ENCODE data around the gene DLGAP1. TPM values are rescaled to one million over a fixed set of nuclear protein-coding genes. Genes with fewer than 3 reads are reported as not detected.

Gene DLGAP1
- total and polyA plus RNA-seq, 2 experiments from 2014 or later, result 17.0 to 48.5 TPM

- Mint-ChIP-seq H3K4me3 (no peak overlapping the region), H3K27ac (no peak overlapping the region), H3K27me3 (ENCODE audit: insufficient read depth, low read depth, poor library complexity) (no peaks in the 10 kb centered on the region), H3K9me3 (no peaks in the 10 kb centered on the region), H3K36me3 (ENCODE audit: low read depth) (no peaks in the 10 kb centered on the region), H3K4me1 (peaks cover 16% of the 10 kb centered on the region; the same call in 2 of the 3 replicates)
- Histone ChIP-seq H3K9me2 (ENCODE audit: insufficient read depth) (no peaks in the 10 kb centered on the region), H3K79me2 (replicated peaks; ENCODE audit: insufficient read depth) (no peaks in the 10 kb centered on the region), H3F3A (replicated peaks; ENCODE audit: low read depth) (no peaks in the 10 kb centered on the region), H3K27me3 (ENCODE audit: insufficient read depth) (no peaks in the 10 kb centered on the region), H3K36me3 (ENCODE audit: insufficient read depth) (no peaks in the 10 kb centered on the region), H2AFZ (no peak overlapping the region), H3K4me1 (ENCODE audit: insufficient read depth) (no peaks in the 10 kb centered on the region), H3K27ac (ENCODE audit: low read depth) (no peak overlapping the region), H4K20me1 (replicated peaks; ENCODE audit: insufficient read depth) (no peaks in the 10 kb centered on the region), H3K4me3 (no peak overlapping the region), H3K4me2 (no peak overlapping the region)
- ATAC-seq, result no peak
- DNase-seq (ENCODE audit: low spot score), result no peak
- TF ChIP-seq POLR2AphosphoS5 (IDR thresholded peaks at IDR 0.05; ENCODE audit: low read depth), result no peak
These were observed 552.4 kb downstream of the DLGAP1 start for GRCh38 chr18:3902676-3903075.

DNA sequence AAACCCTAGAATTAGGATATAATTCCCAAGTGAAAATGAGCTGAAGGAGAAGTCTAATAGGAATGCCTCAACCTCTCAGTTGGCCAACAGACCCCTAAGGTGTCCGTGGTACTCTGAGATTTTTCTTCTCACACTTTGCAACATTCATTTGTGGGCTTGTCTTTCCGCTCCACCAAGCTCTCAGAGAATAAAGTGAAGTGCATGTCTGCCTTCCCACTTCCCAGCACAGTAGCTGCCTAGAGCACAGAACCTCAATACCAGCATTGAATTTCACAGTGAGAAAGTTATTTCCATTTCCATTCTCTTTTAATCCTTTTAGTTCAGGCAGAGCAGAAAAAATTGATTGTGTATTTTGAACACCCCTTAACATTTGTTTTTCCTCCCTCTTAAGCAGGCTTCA, 553.3 kb downstream of the DLGAP1 start:
- no peak overlapping the region for H3K27ac ChIP-seq (ENCODE audit: low read depth)
- DNase-seq (ENCODE audit: low spot score), result no peak
- H4K20me1 ChIP-seq (replicated peaks; ENCODE audit: insufficient read depth), result no peaks in the 10 kb centered on the region
- no peaks in the 10 kb centered on the region for H3K9me3 Mint-ChIP-seq
- no peak overlapping the region for H3K27ac Mint-ChIP-seq
- no peak for ATAC-seq
- H3K36me3 ChIP-seq (ENCODE audit: insufficient read depth), result no peaks in the 10 kb centered on the region
- no peaks in the 10 kb centered on the region for H3K4me1 ChIP-seq (ENCODE audit: insufficient read depth)
- no peak overlapping the region for H3K4me3 ChIP-seq
- no peaks in the 10 kb centered on the region for H3K9me2 ChIP-seq (ENCODE audit: insufficient read depth)
- H3K27me3 Mint-ChIP-seq (ENCODE audit: insufficient read depth, low read depth, poor library complexity), result no peaks in the 10 kb centered on the region
- no peak overlapping the region for H3K4me2 ChIP-seq
- H3K27me3 ChIP-seq (ENCODE audit: insufficient read depth), result no peaks in the 10 kb centered on the region
- H3K79me2 ChIP-seq (replicated peaks; ENCODE audit: insufficient read depth), result no peaks in the 10 kb centered on the region
- no peak overlapping the region for H3K4me3 Mint-ChIP-seq
- no peaks in the 10 kb centered on the region for H3K36me3 Mint-ChIP-seq (ENCODE audit: low read depth)
- no peaks in the 10 kb centered on the region for H3F3A ChIP-seq (replicated peaks; ENCODE audit: low read depth)
- H3K4me1 Mint-ChIP-seq, result peaks cover 11% of the 10 kb centered on the region; the same call in 2 of the 3 replicates
- H2AFZ ChIP-seq, result no peak overlapping the region
- TF ChIP-seq, protein P1, sequence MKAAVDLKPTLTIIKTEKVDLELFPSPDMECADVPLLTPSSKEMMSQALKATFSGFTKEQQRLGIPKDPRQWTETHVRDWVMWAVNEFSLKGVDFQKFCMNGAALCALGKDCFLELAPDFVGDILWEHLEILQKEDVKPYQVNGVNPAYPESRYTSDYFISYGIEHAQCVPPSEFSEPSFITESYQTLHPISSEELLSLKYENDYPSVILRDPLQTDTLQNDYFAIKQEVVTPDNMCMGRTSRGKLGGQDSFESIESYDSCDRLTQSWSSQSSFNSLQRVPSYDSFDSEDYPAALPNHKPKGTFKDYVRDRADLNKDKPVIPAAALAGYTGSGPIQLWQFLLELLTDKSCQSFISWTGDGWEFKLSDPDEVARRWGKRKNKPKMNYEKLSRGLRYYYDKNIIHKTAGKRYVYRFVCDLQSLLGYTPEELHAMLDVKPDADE (IDR thresholded peaks at IDR 0.05), result no peak
- TF ChIP-seq REST (IDR thresholded peaks at IDR 0.05; ENCODE audit: unreplicated experiment) (no peak), JUNB (IDR thresholded peaks at IDR 0.05; ENCODE audit: unreplicated experiment) (no peak), ZNF114 (CRISPR knock-in tag; IDR thresholded peaks at IDR 0.05) (no peak), CREB1 (CRISPR knock-in tag; IDR thresholded peaks at IDR 0.05; ENCODE audit: low read depth) (no peak)
- TF ChIP-seq, protein P2, sequence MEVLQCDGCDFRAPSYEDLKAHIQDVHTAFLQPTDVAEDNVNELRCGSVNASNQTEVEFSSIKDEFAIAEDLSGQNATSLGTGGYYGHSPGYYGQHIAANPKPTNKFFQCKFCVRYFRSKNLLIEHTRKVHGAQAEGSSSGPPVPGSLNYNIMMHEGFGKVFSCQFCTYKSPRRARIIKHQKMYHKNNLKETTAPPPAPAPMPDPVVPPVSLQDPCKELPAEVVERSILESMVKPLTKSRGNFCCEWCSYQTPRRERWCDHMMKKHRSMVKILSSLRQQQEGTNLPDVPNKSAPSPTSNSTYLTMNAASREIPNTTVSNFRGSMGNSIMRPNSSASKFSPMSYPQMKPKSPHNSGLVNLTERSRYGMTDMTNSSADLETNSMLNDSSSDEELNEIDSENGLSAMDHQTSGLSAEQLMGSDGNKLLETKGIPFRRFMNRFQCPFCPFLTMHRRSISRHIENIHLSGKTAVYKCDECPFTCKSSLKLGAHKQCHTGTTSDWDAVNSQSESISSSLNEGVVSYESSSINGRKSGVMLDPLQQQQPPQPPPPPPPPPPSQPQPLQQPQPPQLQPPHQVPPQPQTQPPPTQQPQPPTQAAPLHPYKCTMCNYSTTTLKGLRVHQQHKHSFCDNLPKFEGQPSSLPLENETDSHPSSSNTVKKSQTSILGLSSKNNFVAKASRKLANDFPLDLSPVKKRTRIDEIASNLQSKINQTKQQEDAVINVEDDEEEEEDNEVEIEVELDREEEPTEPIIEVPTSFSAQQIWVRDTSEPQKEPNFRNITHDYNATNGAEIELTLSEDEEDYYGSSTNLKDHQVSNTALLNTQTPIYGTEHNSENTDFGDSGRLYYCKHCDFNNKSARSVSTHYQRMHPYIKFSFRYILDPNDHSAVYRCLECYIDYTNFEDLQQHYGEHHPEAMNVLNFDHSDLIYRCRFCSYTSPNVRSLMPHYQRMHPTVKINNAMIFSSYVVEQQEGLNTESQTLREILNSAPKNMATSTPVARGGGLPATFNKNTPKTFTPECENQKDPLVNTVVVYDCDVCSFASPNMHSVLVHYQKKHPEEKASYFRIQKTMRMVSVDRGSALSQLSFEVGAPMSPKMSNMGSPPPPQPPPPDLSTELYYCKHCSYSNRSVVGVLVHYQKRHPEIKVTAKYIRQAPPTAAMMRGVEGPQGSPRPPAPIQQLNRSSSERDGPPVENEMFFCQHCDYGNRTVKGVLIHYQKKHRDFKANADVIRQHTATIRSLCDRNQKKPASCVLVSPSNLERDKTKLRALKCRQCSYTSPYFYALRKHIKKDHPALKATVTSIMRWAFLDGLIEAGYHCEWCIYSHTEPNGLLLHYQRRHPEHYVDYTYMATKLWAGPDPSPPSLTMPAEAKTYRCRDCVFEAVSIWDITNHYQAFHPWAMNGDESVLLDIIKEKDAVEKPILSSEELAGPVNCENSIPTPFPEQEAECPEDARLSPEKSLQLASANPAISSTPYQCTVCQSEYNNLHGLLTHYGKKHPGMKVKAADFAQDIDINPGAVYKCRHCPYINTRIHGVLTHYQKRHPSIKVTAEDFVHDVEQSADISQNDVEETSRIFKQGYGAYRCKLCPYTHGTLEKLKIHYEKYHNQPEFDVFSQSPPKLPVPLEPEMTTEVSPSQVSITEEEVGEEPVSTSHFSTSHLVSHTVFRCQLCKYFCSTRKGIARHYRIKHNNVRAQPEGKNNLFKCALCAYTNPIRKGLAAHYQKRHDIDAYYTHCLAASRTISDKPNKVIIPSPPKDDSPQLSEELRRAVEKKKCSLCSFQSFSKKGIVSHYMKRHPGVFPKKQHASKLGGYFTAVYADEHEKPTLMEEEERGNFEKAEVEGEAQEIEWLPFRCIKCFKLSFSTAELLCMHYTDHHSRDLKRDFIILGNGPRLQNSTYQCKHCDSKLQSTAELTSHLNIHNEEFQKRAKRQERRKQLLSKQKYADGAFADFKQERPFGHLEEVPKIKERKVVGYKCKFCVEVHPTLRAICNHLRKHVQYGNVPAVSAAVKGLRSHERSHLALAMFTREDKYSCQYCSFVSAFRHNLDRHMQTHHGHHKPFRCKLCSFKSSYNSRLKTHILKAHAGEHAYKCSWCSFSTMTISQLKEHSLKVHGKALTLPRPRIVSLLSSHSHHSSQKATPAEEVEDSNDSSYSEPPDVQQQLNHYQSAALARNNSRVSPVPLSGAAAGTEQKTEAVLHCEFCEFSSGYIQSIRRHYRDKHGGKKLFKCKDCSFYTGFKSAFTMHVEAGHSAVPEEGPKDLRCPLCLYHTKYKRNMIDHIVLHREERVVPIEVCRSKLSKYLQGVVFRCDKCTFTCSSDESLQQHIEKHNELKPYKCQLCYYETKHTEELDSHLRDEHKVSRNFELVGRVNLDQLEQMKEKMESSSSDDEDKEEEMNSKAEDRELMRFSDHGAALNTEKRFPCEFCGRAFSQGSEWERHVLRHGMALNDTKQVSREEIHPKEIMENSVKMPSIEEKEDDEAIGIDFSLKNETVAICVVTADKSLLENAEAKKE (CRISPR knock-in tag; IDR thresholded peaks at IDR 0.05), result no peak

All from GM23338 (cell line).